Skeletal muscle cell (primary cell): ENCODE results near the gene WWOX.

ENCODE experiments used
- DNase-seq: peaks from one replicate; pipeline ENCODE4 v3.0.0-alpha.2; 2010; ENCODE audit warnings: low read depth
- H3K4me3 ChIP-seq: 2 replicates; pipeline ENCODE4 v1.5.1; 2011; ENCODE audit warnings: low read depth, mild to moderate bottlenecking, control low read depth, low read length, moderate library complexity

WWOX gene

GRCh38 chr16:79150151-79150550, 1050.7 kb downstream of the WWOX start:
- H3K4me3 ChIP-seq: no peak overlapping the region
- DNase-seq: no peak

- no peak overlapping the region for H3K4me3 ChIP-seq
- DNase-seq: no peak
These were observed 1051.3 kb downstream of the WWOX start for GRCh38 chr16:79150632-79151310.

- no peak for DNase-seq
- H3K4me3 ChIP-seq: no peak overlapping the region
These were observed 1054.6 kb downstream of the WWOX start for GRCh38 chr16:79154086-79154485.

- DNase-seq: no peak
- H3K4me3 ChIP-seq: no peak overlapping the region
These were observed 1056.0 kb downstream of the WWOX start for GRCh38 chr16:79155471-79155870.

- no peak overlapping the region for H3K4me3 ChIP-seq
These were observed 1056.5 kb downstream of the WWOX start for GRCh38 chr16:79155904-79156303.

GRCh38 chr16:79156761-79157160, 1057.3 kb downstream of the WWOX start:
- DNase-seq: no peak
- H3K4me3 ChIP-seq: no peak overlapping the region

More at GRCh38 chr16:79155904-79156303, 1056.5 kb downstream of the WWOX start:
- no peak for DNase-seq

- no peak overlapping the region for H3K4me3 ChIP-seq
- no peak for DNase-seq
These were observed 1058.9 kb downstream of the WWOX start for GRCh38 chr16:79158337-79158736.

- DNase-seq: no peak
- H3K4me3 ChIP-seq: no peak overlapping the region
These were observed 1060.0 kb downstream of the WWOX start for GRCh38 chr16:79159261-79160049.

- H3K4me3 ChIP-seq: no peak overlapping the region
- DNase-seq: no peak
These were observed 1063.5 kb downstream of the WWOX start for GRCh38 chr16:79162977-79163376.

GRCh38 chr16:79163691-79164387, 1064.4 kb downstream of the WWOX start:
- H3K4me3 ChIP-seq: no peak overlapping the region
- DNase-seq: no peak

- H3K4me3 ChIP-seq: no peak overlapping the region
- no peak for DNase-seq
These were observed 1065.0 kb downstream of the WWOX start for GRCh38 chr16:79164388-79164995.

- no peak for DNase-seq
- H3K4me3 ChIP-seq: no peak overlapping the region
These were observed 1065.6 kb downstream of the WWOX start for GRCh38 chr16:79165079-79165478.

GRCh38 chr16:79165506-79165905, 1066.1 kb downstream of the WWOX start:
- H3K4me3 ChIP-seq: no peak overlapping the region
- no peak for DNase-seq

GRCh38 chr16:79167893-79168292, 1068.4 kb downstream of the WWOX start:
- DNase-seq: no peak
- H3K4me3 ChIP-seq: no peak overlapping the region

GRCh38 chr16:79168321-79168720, 1068.9 kb downstream of the WWOX start:
- no peak for DNase-seq
- no peak overlapping the region for H3K4me3 ChIP-seq

GRCh38 chr16:79169239-79169638, 1069.8 kb downstream of the WWOX start:
- no peak for DNase-seq

GRCh38 chr16:79170555-79171246, 1071.2 kb downstream of the WWOX start:
- DNase-seq: no peak
- H3K4me3 ChIP-seq: no peak overlapping the region

More at GRCh38 chr16:79169239-79169638, 1069.8 kb downstream of the WWOX start:
- H3K4me3 ChIP-seq: no peak overlapping the region

GRCh38 chr16:79171504-79171903, 1072.0 kb downstream of the WWOX start:
- DNase-seq: no peak
- no peak overlapping the region for H3K4me3 ChIP-seq

GRCh38 chr16:79171931-79172705, 1072.7 kb downstream of the WWOX start:
- no peak for DNase-seq
- H3K4me3 ChIP-seq: no peak overlapping the region
